Activated CD4-positive, alpha-beta T cell treated with anti-CD3 and anti-CD28 coated beads, Interleukin-2, Interleukin-4, amounts not matched to agents 100 ng/mL and 50 ng/mL, durations not matched to agents 16 hours and 8 hours (primary cell): ENCODE results near the gene OTOA.
"Not testable (repeated sequence)": the region's sequence is repeated elsewhere in the genome, so short reads cannot be mapped to it uniquely, and the experiment has no call there.

Source experiments
- DNase-seq: peaks from one replicate; pipeline ENCODE4 v3.0.0-alpha.2; 2020; ENCODE audit warnings: low spot score

OTOA gene

DNA sequence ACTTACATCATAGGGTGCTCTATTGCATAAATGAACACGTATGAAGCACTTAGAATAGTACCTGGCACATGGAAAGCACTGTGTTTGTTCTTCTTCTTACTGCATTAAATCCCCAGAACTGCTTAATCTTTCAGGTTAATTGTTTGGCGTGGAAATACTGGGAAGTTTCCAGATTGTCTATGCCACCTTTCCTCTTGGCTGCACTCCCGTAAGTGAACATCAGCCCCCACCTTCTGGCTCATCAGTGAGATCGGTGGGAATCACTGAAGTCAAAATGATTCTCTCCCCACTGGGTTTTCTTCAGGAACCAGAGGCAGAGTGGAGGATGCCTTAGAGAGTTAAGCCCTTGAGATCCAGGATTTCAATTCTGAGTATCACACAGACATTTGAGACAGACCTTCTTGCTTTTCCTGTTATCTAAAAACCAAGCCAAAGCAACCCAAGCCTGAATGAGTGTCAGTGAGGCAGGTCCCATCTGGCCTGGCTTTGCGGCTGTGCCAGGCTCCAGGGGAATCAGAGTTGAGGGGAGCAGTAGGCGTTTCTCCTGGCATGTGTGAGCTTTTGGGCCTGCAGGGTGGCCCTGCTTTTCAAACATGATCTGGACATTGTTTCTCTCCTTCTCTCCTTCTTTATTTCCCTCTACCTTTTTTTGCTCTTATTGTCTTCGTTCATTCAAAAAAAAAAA lies 59.1 kb downstream of the OTOA start:
- DNase-seq, result no peak

DNA sequence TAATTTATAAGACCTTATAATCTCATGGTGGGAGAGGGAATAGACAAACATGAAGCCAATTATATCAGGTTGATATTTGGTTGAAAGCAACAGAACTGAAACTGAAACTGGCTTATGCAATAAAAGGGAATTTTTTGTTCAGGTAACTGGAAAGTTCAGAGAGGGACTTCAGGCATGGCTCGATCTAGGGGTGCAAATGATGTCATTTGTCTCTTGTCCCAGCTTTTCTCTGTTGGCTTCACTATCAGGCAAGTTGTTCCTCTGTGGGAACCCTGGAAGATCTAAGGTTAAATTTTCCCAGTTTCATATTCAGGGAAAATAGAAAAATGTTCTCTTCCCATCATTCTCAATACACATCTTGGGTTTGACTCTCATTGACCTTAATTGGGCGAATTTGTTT lies 59.8 kb downstream of the OTOA start:
- DNase-seq, result no peak

- no peak for DNase-seq
Measured at GRCh38 chr16:21727344-21727743, 63.6 kb downstream of the OTOA start.

- not testable (repeated sequence) for DNase-seq
Measured at GRCh38 chr16:21731233-21731632, 67.5 kb downstream of the OTOA start.

DNA sequence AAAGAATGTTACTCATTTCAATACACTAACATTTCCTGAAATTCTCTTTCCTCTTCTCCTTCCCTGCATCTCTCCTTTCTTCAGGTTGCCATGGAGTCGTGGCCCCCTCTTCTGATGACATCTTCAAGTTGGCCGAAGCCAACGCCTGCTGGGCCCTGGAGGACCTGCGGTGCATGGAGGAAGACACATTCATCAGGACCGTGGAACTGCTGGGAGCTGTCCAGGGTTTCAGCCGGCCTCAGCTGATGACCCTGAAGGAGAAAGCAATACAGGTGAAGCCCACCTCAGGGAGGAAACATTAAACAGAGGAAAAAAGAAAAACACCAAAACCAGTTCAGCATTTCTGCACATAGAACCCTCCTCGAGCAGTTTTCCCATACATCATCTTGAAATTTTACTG lies 76.9 kb downstream of the OTOA start:
- DNase-seq, result not testable (repeated sequence)

GRCh38 chr16:21756192-21757079 lies 92.7 kb downstream of the OTOA start:
- peak; percentile 44 for DNase-seq

DNA sequence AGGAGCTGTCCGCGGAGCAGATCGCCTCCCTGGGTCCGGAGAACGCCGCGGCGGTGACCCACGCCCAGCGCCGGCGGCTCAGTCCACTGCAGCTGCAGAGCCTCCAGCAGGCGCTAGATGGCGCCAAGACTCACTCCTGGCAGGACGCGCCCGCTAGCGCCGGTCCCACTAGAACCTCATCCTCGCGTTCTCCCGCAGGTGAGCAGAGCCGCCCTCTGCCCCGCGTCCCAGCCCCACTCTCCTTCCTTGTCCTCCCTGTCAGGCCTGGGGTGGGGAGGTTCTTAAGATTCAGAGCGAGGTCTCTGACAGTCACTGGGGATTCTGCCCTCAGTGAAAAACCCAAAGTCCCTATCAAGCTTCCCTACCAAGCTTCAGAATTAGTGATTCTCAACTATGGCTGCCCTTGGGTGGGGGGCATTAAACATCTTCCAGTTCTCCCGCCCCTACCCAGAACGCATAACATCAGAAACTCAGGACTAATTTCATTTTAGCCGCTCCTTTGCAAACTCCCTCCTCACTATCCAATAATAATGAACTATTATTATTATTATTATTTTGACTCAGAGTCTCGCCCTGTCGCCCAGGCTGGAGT lies 93.4 kb downstream of the OTOA start:
- not testable (repeated sequence) for DNase-seq

GRCh38 chr16:21768280-21768679 lies 104.5 kb downstream of the OTOA start:
- DNase-seq, result not testable (repeated sequence)

GRCh38 chr16:21768810-21769209 lies 105.0 kb downstream of the OTOA start:
- not testable (repeated sequence) for DNase-seq

- DNase-seq, result not testable (repeated sequence)
Measured at GRCh38 chr16:21769284-21769683, 105.5 kb downstream of the OTOA start.

DNA sequence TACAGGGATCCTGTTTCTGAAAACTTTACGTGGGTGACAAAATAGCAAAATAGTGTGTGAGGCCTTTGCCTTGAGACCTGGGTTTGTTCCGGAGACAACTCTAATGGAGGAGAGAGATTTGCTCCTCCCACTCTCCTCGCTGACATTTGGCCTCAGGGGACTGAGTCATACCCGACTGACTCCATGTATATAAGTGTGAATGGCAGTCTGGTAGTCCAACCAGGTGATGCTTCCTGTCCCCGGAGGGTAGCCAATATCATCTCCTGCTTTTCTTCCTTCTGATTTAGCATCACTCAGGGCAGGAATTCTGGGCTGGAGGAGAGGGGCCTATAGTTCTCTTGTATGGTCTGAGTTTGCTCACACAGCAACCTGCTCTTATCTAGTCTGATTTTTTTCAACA lies 106.8 kb downstream of the OTOA start:
- not testable (repeated sequence) for DNase-seq

DNA sequence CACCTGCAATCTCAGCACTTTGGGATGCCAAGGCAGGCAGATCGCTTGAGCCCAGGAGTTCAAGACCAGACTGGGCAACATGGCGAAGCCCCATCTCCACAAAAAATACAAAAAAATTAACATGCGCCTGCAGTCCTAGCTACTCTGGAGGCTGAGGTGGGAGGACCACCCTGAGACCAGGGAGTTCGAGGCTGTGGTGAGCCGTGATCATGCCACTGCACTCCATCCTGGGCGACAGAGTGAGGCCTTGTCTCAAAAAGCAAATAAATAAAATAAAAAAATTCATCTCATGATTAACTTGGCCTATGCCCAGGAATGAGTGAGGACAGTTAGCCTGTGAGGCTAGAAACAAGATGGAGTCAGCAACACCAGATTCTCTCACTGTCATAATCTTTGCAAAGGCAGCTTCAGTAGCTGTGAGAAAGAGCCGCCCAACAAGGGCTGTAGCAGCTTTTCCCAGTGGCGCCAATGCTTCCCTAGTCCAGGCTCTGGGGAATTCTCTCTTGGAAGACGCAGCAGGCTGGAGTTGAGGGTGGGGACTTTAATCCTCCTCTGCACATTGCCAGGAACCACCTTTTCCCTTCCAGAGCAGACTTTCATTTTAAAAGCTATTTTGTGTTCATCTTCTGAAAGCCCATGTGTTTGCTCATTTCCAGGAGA lies 108.9 kb downstream of the OTOA start:
- not testable (repeated sequence) for DNase-seq

DNA sequence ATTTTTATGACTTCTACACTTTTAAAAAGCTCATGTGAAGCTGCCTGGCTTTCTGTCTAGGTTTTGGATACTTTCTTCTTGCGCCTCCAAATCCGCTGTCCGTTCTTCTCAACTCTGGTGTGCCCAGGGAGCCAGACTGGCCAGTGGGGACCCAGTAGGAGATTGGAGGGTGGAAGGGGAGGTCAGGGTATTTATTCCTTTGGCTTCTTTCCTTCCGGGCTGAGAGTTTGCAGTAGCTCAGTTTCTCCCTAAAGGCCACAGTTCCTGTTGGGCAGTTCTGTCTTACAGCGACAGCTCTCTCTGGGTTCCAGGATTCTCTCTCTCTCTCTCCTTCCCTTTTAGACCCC lies 109.4 kb downstream of the OTOA start:
- not testable (repeated sequence) for DNase-seq

DNA sequence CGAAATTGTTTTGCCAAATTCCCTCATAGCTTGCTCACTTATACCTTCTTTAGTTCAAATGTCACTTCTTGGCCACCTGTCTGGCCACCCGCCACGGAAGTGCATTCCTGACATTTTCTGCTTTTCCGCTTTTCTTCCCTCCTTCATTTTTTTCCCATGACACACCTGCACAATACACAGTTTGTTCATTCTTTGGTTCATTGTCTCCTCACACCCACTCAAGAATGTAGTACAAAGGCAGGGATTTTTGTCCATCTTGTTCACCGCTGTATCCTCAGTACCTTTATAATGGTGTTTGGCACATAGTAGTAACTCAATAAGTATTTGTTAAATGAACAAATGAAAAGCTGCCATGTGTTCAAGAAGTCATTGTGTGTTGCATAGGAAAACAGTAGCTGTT lies 116.8 kb downstream of the OTOA start:
- DNase-seq, result not testable (repeated sequence)

- DNase-seq, result peak; percentile 6
Measured at GRCh38 chr16:21790506-21790905, 126.7 kb downstream of the OTOA start.

DNA sequence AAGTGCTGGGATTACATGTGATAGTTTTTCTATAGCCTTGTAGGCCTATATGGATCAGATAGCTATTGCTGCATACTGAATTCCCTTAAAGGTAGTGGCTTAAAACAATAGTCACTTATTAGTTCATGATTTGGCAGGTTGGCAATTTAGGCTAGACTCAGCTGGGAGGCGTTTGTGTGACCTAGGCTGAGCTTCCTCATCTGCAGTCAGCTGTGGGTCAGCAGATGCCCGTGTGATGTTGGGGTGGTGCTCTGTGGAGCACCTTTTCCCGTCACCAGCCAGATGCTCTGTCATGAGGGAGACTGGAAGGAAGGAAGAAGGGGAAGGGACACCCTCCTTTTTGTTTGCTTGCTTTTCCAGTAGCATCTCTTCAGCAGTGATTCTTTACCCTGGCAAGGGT lies 129.5 kb downstream of the OTOA start:
- not testable (repeated sequence) for DNase-seq

GRCh38 chr16:21798601-21799000 lies 134.8 kb downstream of the OTOA start:
- DNase-seq, result not testable (repeated sequence)

DNA sequence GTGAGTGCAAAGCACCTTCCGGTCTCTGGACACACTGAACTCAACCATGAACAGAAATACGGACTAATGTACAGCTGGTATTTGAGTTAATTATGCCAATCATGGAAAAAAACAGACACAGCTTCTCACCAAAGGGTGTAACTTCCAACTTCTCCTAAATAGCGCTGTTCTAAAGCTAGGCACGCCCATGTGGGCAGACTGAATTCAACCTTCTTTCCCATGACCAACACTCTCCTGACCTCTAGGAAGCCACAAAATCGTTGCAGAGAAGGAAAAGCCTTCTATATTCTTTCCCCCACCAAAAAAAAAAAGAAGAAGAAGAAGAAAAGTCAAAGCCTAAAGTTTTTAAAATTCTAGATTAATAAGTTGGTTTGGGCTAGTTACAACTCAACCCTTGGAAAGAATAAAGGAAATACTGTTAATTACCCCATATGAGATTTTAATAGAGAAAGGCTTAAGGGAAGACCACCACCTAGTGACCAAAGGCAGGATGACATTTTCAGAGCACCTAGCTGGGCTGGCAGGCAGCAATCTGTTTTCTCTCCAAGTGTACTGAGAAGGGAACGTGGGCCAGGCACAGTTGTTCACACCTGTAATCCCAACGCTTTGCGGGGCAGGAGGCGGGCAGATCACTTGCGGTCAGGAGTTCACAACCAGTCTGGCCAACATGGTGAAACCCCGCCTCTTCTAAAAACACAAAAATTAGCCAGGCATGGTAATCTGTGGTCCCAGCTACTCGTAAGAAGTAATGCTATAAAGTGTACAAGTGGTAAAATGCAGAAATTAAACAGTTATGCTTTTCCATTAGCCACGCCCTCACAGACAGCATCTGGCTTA lies 138.0 kb downstream of the OTOA start:
- DNase-seq, result peak; percentile 15

- not testable (repeated sequence) for DNase-seq
Measured at GRCh38 chr16:21802375-21802663, 138.6 kb downstream of the OTOA start.
